K562 (cell line): ENCODE data around the gene SDR9C7. TPM values are rescaled to one million over a fixed set of nuclear protein-coding genes. Genes with fewer than 3 reads are reported as not detected.
A peak's percentile ranks its signal among the peaks of the same experiment; 100 is the strongest.
"Not testable (repeated sequence)": the region's sequence is repeated elsewhere in the genome, so short reads cannot be mapped to it uniquely, and the experiment has no call there.

Source experiments
- ATAC-seq: fragments of 200-7000 bp; cut with Tn5 transposase; 3 replicates; pipeline ENCODE4 v1.9.1; 2020; ENCODE audit warnings: moderate library complexity
- BruUV-seq: library from RNA; stranded (reverse); fragments of 400-500 nt; replicated peaks from 2 replicates; lab custom pipeline; 2021; lab: Mats Ljungman, UMichigan
- CTCF ChIA-PET: fragments of 300-600 bp; formaldehyde crosslinking; extraction: SDS; loops from one replicate; lab custom pipeline; 2021; ENCODE audit warnings: low intra/inter-chr PET ratio; lab: Yijun Ruan, JAX
- POLR2A ChIA-PET: fragments of 300-600, 350-650 bp; sonication (Branson Sonifier 250); formaldehyde crosslinking; extraction: SDS; loops from one replicate; lab custom pipeline; 2021; ENCODE audit warnings: antibody characterized with exemption, inconsistent platforms; lab: Yijun Ruan, JAX
- DNase-seq, 4 experiments: peaks; one replicate each; pipeline versions ENCODE4 v3.0.0 to v3.0.0-alpha.2; 2011 to 2018; ENCODE audit warnings: low spot score in 3 of 4, mixed read lengths in 3 of 4; ENCODE audit errors: extremely low read depth in 1 of 4
- FAIRE-seq: peaks from 2 replicates; lab custom pipeline; 2011; peaks lifted over from hg19 to GRCh38; lab: Jason Lieb, UNC
- H2AFZ ChIP-seq: 2 replicates; pipeline ENCODE4 v1.6.0; 2011; ENCODE audit warnings: low read depth, low read length, control low read depth, inconsistent platforms
- H3K27ac ChIP-seq: fragments of 200-600 bp; 3 replicates; pipeline ENCODE4 v1.8.0; 2011; ENCODE audit warnings: low read depth, mild to moderate bottlenecking, control low read depth, inconsistent platforms, low read length, moderate library complexity, mixed read lengths; ENCODE audit errors: extremely low read depth
- H3K27me3 ChIP-seq, 2 experiments: fragments of 300-600 bp in 1 of 2; 2 replicates in 1 of 2; 3 replicates in 1 of 2; pipeline versions ENCODE4 v1.6.0 to v1.8.0; 2011; ENCODE audit warnings: inconsistent platforms in 2 of 2, low read length in 2 of 2, mild to moderate bottlenecking in 1 of 2, mixed read lengths in 1 of 2, moderate library complexity in 1 of 2; ENCODE audit not compliant: control insufficient read depth in 2 of 2, insufficient read depth in 2 of 2
- H3K36me3 ChIP-seq: fragments of 300-600 bp; 3 replicates; pipeline ENCODE4 v1.8.0; 2011; ENCODE audit warnings: mild to moderate bottlenecking, low read length, inconsistent platforms; ENCODE audit not compliant: control insufficient read depth, insufficient read depth
- H3K4me1 ChIP-seq, 2 experiments: fragments of 200-600 bp in 1 of 2; replicated peaks in 1 of 2; 2 replicates in 1 of 2; 3 replicates in 1 of 2; pipeline versions ENCODE4 v1.5.1 to v1.8.0; 2011; ENCODE audit warnings: inconsistent platforms in 2 of 2, low read length in 2 of 2, mild to moderate bottlenecking in 1 of 2, mixed read lengths in 1 of 2, moderate library complexity in 1 of 2; ENCODE audit not compliant: control insufficient read depth in 2 of 2, insufficient read depth in 2 of 2
- H3K4me2 ChIP-seq: 2 replicates; pipeline ENCODE4 v1.6.1; 2011; ENCODE audit warnings: low read length, control low read depth, inconsistent platforms, mixed read lengths; ENCODE audit not compliant: insufficient read depth
- H3K4me3 ChIP-seq: fragments of 200-600 bp; sonication (generic), shearing (Covaris generic); 2 replicates; pipeline ENCODE4 v1.5.1; 2016; ENCODE audit warnings: control low read depth, inconsistent platforms
- H3K79me2 ChIP-seq: fragments of 200-600 bp; 3 replicates; pipeline ENCODE4 v1.8.0; 2011; ENCODE audit warnings: low read length, inconsistent platforms; ENCODE audit not compliant: control insufficient read depth, insufficient read depth
- H3K9ac ChIP-seq, 2 experiments: 2 replicates each; pipeline versions ENCODE4 v1.6.0 to v1.6.1; 2011; ENCODE audit warnings: low read depth in 2 of 2, low read length in 2 of 2, control low read depth in 1 of 2, inconsistent platforms in 1 of 2, mild to moderate bottlenecking in 1 of 2, mixed read lengths in 1 of 2; ENCODE audit not compliant: insufficient read depth in 1 of 2
- H3K9me1 ChIP-seq: one replicate; pipeline ENCODE4 v1.6.0; 2011; ENCODE audit warnings: inconsistent platforms, mild to moderate bottlenecking, low read length, moderate library complexity; ENCODE audit not compliant: control insufficient read depth, insufficient read depth
- H3K9me3 ChIP-seq: replicated peaks from 2 replicates; pipeline ENCODE4 v1.5.1; 2011; ENCODE audit warnings: low read depth, low read length, inconsistent platforms; ENCODE audit not compliant: control insufficient read depth, insufficient read depth
- H4K20me1 ChIP-seq: replicated peaks from 2 replicates; pipeline ENCODE4 v1.6.1; 2011; ENCODE audit warnings: low read length, inconsistent platforms, mixed read lengths; ENCODE audit not compliant: control insufficient read depth, insufficient read depth
- CBFB ChIP-seq: sonication (generic); formaldehyde crosslinking; IDR thresholded peaks from 2 replicates; pipeline ENCODE4 v1.4.0; 2020; ENCODE audit warnings: mild to moderate bottlenecking, missing genetic modification reagents
- HDGF ChIP-seq: fragments of 450-650 bp; IDR thresholded peaks from 2 replicates; pipeline ENCODE4 v1.6.1; 2016
- HNRNPLL ChIP-seq: fragments of 200-400 bp; formaldehyde crosslinking; IDR thresholded peaks from 2 replicates; pipeline ENCODE4 v1.6.1; 2017; ENCODE audit warnings: low read length, low read depth, mild to moderate bottlenecking; ENCODE audit not compliant: poor library complexity, severe bottlenecking
- NFE2 ChIP-seq: IDR thresholded peaks from 2 replicates; pipeline ENCODE4 v1.6.1; 2014; ENCODE audit warnings: antibody characterized with exemption, low read depth
- RUNX1 ChIP-seq: sonication (generic); IDR thresholded peaks from 2 replicates; pipeline ENCODE4 v1.6.1; 2016; ENCODE audit warnings: antibody characterized with exemption, low read depth
- SMC3 ChIP-seq: conservative IDR thresholded peaks from 2 replicates; pipeline ENCODE4 v1.6.1; 2011; ENCODE audit warnings: low read depth, low read length, improper control_type of control experiment; ENCODE audit not compliant: insufficient read depth
- ZBTB1 ChIP-seq: sonication (generic); formaldehyde crosslinking; IDR thresholded peaks from 2 replicates; pipeline ENCODE4 v1.8.1; 2023; ENCODE audit warnings: missing genetic modification reagents, low read depth, mild to moderate bottlenecking, borderline replicate concordance
- WGBS: fragments of 100-300 bp; shearing (Covaris generic); methylation state at CpG from one replicate; pipeline ENCODE4 v1.1.6; 2016; ENCODE audit warnings: low coverage, mixed read lengths; ENCODE audit not compliant: insufficient coverage; ENCODE audit errors: missing lambda C conversion rate; 5-methylcytosine and 5-hydroxymethylcytosine counted together
- in situ Hi-C: fragments of 300-500 bp; cut with MboI; formaldehyde crosslinking; loops from 4 replicates; pipeline ENCODE4 v1.15.0; 2018; ENCODE audit warnings: inconsistent platforms, mixed read lengths
- intact Hi-C: fragments of 100-400 bp; cut with micrococcal nuclease; formaldehyde crosslinking; loops from 2 replicates; pipeline ENCODE4 v1.14.2; 2022
- polyA plus RNA-seq, 8 experiments: library from polyadenylated mRNA; depleted of rRNA in 4 of 8; stranded (reverse) in 5 of 8; unstranded in 3 of 8; fragments of >200 nt; fragmentation: Nextera tagmentation in 2 of 8; fragmentation: Illumina TruSeq in 1 of 8; extraction: Ambion mirVana in 2 of 8; extraction: Trizol in 1 of 8; gene quantifications; 2 replicates each; pipeline versions ENCODE4 v1.2.1 to v1.2.3, GENCODE V29; 2011 to 2014; ENCODE audit warnings: inconsistent platforms in 1 of 8, missing spikeins in 1 of 8
- total RNA-seq, 7 experiments: library from RNA; depleted of rRNA in 6 of 7; stranded (reverse); fragments of >200 nt in 6 of 7; fragmentation: Illumina TruSeq in 2 of 7; extraction: Trizol in 2 of 7; gene quantifications; 2 replicates each; pipeline versions ENCODE4 v1.2.1 to v1.2.3, GENCODE V29; 2011 to 2021; ENCODE audit warnings: low replicate concordance in 1 of 7
- TF ChIP-seq, protein P1 (sequence below): fragments of 250-450 bp; sonication (Bioruptor Pico); IDR thresholded peaks from 2 replicates; pipeline ENCODE4 v1.5.0; 2022; ENCODE audit warnings: mild to moderate bottlenecking
- TF ChIP-seq, protein P2 (sequence below): fragments of 250-450 bp; sonication (Bioruptor Pico); IDR thresholded peaks from 2 replicates; pipeline ENCODE4 v1.8.0; 2022; ENCODE audit warnings: inconsistent platforms
- TF ChIP-seq, protein P3 (sequence below), 2 experiments: fragments of 450-650 bp; conservative IDR thresholded peaks; 2 replicates each; pipeline ENCODE4 v1.6.1; 2017; ENCODE audit warnings: mild to moderate bottlenecking in 2 of 2, moderate library complexity in 2 of 2

SDR9C7 gene
- total and polyA plus RNA-seq, 9 of the 15 experiments (the other 6 are each of a cell fraction or from before 2014, with no cell fraction given) = 0.04 to 0.59 (median 0.06) TPM; not detected in 6

- TF ChIP-seq CBFB = no peak
- TF ChIP-seq, protein P1, sequence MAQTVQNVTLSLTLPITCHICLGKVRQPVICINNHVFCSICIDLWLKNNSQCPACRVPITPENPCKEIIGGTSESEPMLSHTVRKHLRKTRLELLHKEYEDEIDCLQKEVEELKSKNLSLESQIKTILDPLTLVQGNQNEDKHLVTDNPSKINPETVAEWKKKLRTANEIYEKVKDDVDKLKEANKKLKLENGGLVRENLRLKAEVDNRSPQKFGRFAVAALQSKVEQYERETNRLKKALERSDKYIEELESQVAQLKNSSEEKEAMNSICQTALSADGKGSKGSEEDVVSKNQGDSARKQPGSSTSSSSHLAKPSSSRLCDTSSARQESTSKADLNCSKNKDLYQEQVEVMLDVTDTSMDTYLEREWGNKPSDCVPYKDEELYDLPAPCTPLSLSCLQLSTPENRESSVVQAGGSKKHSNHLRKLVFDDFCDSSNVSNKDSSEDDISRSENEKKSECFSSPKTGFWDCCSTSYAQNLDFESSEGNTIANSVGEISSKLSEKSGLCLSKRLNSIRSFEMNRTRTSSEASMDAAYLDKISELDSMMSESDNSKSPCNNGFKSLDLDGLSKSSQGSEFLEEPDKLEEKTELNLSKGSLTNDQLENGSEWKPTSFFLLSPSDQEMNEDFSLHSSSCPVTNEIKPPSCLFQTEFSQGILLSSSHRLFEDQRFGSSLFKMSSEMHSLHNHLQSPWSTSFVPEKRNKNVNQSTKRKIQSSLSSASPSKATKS (CRISPR knock-in tag) = no peak
- no peak for TF ChIP-seq NFE2
- no peak for TF ChIP-seq HNRNPLL
- TF ChIP-seq, protein P2, sequence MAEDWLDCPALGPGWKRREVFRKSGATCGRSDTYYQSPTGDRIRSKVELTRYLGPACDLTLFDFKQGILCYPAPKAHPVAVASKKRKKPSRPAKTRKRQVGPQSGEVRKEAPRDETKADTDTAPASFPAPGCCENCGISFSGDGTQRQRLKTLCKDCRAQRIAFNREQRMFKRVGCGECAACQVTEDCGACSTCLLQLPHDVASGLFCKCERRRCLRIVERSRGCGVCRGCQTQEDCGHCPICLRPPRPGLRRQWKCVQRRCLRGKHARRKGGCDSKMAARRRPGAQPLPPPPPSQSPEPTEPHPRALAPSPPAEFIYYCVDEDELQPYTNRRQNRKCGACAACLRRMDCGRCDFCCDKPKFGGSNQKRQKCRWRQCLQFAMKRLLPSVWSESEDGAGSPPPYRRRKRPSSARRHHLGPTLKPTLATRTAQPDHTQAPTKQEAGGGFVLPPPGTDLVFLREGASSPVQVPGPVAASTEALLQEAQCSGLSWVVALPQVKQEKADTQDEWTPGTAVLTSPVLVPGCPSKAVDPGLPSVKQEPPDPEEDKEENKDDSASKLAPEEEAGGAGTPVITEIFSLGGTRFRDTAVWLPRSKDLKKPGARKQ (CRISPR knock-in tag) = no peak
- TF ChIP-seq, protein P3, sequence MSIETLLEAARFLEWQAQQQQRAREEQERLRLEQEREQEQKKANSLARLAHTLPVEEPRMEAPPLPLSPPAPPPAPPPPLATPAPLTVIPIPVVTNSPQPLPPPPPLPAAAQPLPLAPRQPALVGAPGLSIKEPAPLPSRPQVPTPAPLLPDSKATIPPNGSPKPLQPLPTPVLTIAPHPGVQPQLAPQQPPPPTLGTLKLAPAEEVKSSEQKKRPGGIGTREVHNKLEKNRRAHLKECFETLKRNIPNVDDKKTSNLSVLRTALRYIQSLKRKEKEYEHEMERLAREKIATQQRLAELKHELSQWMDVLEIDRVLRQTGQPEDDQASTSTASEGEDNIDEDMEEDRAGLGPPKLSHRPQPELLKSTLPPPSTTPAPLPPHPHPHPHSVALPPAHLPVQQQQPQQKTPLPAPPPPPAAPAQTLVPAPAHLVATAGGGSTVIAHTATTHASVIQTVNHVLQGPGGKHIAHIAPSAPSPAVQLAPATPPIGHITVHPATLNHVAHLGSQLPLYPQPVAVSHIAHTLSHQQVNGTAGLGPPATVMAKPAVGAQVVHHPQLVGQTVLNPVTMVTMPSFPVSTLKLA (conservative IDR thresholded peaks at IDR 0.05) = no peak
- TF ChIP-seq HDGF = no peak
- TF ChIP-seq RUNX1 = no peak
- TF ChIP-seq SMC3 = no peak
- no peak for TF ChIP-seq ZBTB1 (CRISPR knock-in tag)
Observed at GRCh38 chr12:56983386-56983785, 49.2 kb upstream of the SDR9C7 start (continued).

DNA sequence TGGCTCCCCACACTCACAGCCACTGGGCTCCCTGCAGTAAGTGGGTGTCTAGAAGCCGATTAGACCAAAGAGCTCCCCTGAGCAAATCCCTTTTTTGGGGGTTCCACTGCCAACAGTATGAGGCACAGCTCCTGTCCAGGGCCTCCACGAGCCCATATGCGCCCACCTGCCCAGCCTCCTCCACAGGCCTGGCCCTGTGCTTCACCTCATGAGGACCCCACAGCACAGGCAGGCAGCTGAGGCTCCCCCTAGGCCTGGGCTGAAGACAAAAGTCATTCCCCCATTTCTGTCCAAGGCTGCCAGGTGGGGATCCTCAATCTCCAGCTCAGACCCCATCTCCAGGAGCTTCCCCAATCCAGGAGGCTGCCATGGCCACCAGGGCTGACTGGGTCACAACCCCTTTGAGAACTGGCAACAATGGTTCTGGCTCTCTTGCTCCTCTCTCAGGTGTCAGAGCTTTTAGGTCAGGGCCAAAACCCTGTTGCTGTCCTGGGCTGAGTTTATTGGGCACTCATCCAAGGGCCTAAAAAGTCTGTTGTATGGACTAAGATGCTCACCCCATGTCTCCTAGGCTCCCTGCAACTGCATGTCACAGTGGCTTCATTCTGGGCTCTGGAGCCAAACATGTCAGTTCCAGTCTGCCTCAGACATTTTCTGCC lies 48.5 kb upstream of the SDR9C7 start:
- H3K79me2 ChIP-seq, CTCF ChIA-PET, POLR2A ChIA-PET, ATAC-seq, H4K20me1 ChIP-seq, intact Hi-C loops, H3K9me3 ChIP-seq, H2AFZ ChIP-seq, H3K27ac ChIP-seq, FAIRE-seq, H3K9ac ChIP-seq, H3K9me1 ChIP-seq, H3K4me3 ChIP-seq, BruUV-seq, in situ Hi-C loops, H3K4me2 ChIP-seq, H3K36me3 ChIP-seq, H3K27me3 ChIP-seq: not testable (repeated sequence)
- H3K4me1 ChIP-seq = peaks cover 8 to 16% of the 10 kb centered on the region in 2 experiments
- peak in 1 of 4 experiments; percentile 3 for DNase-seq
- 40% methylated on average over 1 of the region's 3 CpGs for WGBS
